B cell (primary cell): ENCODE data around the gene PLA2G4E. TPM values are rescaled to one million over a fixed set of nuclear protein-coding genes. Genes with fewer than 3 reads are reported as not detected.

Experiments used
- ATAC-seq: fragments of 200-7000 bp; cut with Tn5 transposase; one replicate; pipeline ENCODE4 v1.10.0; 2021; ENCODE audit warnings: low read depth, mild to moderate bottlenecking, moderate number of reproducible peaks, moderate library complexity
- CTCF ChIA-PET: fragments of 350-600 bp; sonication (Branson Sonifier 250); formaldehyde crosslinking; loops from one replicate; lab custom pipeline; 2021; ENCODE audit warnings: antibody characterized with exemption, inconsistent platforms; lab: Charles Lee
- POLR2A ChIA-PET: fragments of 350-600 bp; sonication (Branson Sonifier 250); formaldehyde crosslinking; loops from one replicate; lab custom pipeline; 2021; ENCODE audit warnings: antibody characterized with exemption; lab: Charles Lee
- DNase-seq: peaks from one replicate; pipeline ENCODE4 v3.0.0; 2013
- H2AFZ ChIP-seq: 2 replicates; pipeline ENCODE4 v1.6.1; 2012; ENCODE audit warnings: mild to moderate bottlenecking, low read depth, low read length; ENCODE audit not compliant: insufficient read depth, poor library complexity, severe bottlenecking
- H3K27ac ChIP-seq, 2 donors: 1 replicate in 1 of 2; 2 replicates in 1 of 2; pipeline ENCODE4 v1.5.1; 2012 to 2013; ENCODE audit warnings: low read length in 2 of 2, mild to moderate bottlenecking in 2 of 2, moderate library complexity in 1 of 2
- H3K27me3 ChIP-seq, 4 experiments: fragments of 200-600 bp in 1 of 4; sonication (generic) in 1 of 4; replicated peaks in 1 of 4; 1 replicate in 2 of 4; 2 replicates in 2 of 4; pipeline versions ENCODE4 v1.6.1 to v1.7.0; 2013 to 2016; ENCODE audit warnings: low read length in 3 of 4, mild to moderate bottlenecking in 2 of 4, mixed read lengths in 1 of 4, moderate library complexity in 1 of 4; ENCODE audit not compliant: insufficient read depth in 4 of 4, control insufficient read depth in 3 of 4; ENCODE audit errors: control extremely low read depth in 1 of 4
- H3K36me3 ChIP-seq, 2 experiments: replicated peaks in 1 of 2; 1 replicate in 1 of 2; 2 replicates in 1 of 2; pipeline versions ENCODE4 v1.6.1 to v1.7.1; 2013; ENCODE audit warnings: low read length in 1 of 2; ENCODE audit not compliant: insufficient read depth in 2 of 2, control insufficient read depth in 1 of 2; ENCODE audit errors: control extremely low read depth in 1 of 2, extremely low read depth in 1 of 2
- H3K4me1 ChIP-seq, 2 donors: fragments of 200-600 bp in 1 of 2; sonication (generic) in 1 of 2; 1 replicate in 1 of 2; 2 replicates in 1 of 2; pipeline versions ENCODE4 v1.5.1 to v1.6.1; 2013 to 2017; ENCODE audit warnings: low read length in 2 of 2; ENCODE audit not compliant: control insufficient read depth in 2 of 2, insufficient read depth in 2 of 2
- H3K4me2 ChIP-seq: replicated peaks from 2 replicates; pipeline ENCODE3; 2012; ENCODE audit warnings: mild to moderate bottlenecking, low read depth, low read length; ENCODE audit not compliant: poor library complexity, severe bottlenecking
- H3K4me3 ChIP-seq, 5 experiments: fragments of 200-600 bp in 1 of 5; sonication (generic) in 1 of 5; 1 replicate in 3 of 5; 2 replicates in 2 of 5; pipeline versions ENCODE4 v1.5.1 to v1.7.0; 2011 to 2016; ENCODE audit warnings: low read length in 4 of 5, mild to moderate bottlenecking in 4 of 5, low read depth in 2 of 5, control low read depth in 1 of 5, moderate library complexity in 1 of 5; ENCODE audit not compliant: insufficient read depth in 1 of 5; ENCODE audit errors: control extremely low read depth in 1 of 5, extremely low read depth in 1 of 5
- H3K79me2 ChIP-seq: fragments of 200-600 bp; sonication (generic); one replicate; pipeline ENCODE4 v1.6.0; 2016; ENCODE audit warnings: low read length; ENCODE audit not compliant: control insufficient read depth, insufficient read depth
- H3K9ac ChIP-seq: fragments of 200-600 bp; sonication (generic); 2 replicates; pipeline ENCODE4 v1.6.1; 2017; ENCODE audit warnings: mild to moderate bottlenecking, low read length, moderate library complexity
- H3K9me3 ChIP-seq, 3 donors: one replicate each; pipeline versions ENCODE4 v1.6.1 to v1.7.1; 2013; ENCODE audit warnings: low read length in 2 of 3; ENCODE audit not compliant: control insufficient read depth in 2 of 3, insufficient read depth in 1 of 3; ENCODE audit errors: control extremely low read depth in 1 of 3
- H4K20me1 ChIP-seq: 2 replicates; pipeline ENCODE4 v1.6.0; 2012; ENCODE audit warnings: mild to moderate bottlenecking, low read length; ENCODE audit not compliant: insufficient read depth, control insufficient read depth, poor library complexity, severe bottlenecking
- H3K27ac Mint-ChIP-seq: one replicate; pipeline ENCODE4 v1.8.0; 2021; ENCODE audit warnings: mixed read lengths
- H3K27me3 Mint-ChIP-seq: one replicate; pipeline ENCODE4 v1.8.0; 2021; ENCODE audit warnings: mixed read lengths
- H3K4me1 Mint-ChIP-seq: one replicate; pipeline ENCODE4 v1.8.0; 2021; ENCODE audit warnings: mixed read lengths
- H3K4me3 Mint-ChIP-seq: one replicate; pipeline ENCODE4 v1.8.0; 2021; ENCODE audit warnings: mixed read lengths
- H3K9me3 Mint-ChIP-seq: one replicate; pipeline ENCODE4 v1.8.0; 2022; ENCODE audit warnings: mixed read lengths; ENCODE audit not compliant: insufficient read depth
- CTCF ChIP-seq: fragments of 200-600 bp; IDR thresholded peaks from one replicate; pipeline ENCODE4 v1.8.0; 2022; ENCODE audit warnings: antibody characterized with exemption, mild to moderate bottlenecking
- EZH2 ChIP-seq: IDR thresholded peaks from 2 replicates; pipeline ENCODE4 v1.6.1; 2012; ENCODE audit warnings: borderline replicate concordance, low read depth, mild to moderate bottlenecking, moderate library complexity, low read length; ENCODE audit not compliant: insufficient read depth, poor library complexity, severe bottlenecking
- WGBS: methylation state at CpG from one replicate; pipeline ENCODE4 v1.1.5; 2013; ENCODE audit warnings: missing lambda C conversion rate; ENCODE audit not compliant: insufficient coverage; 5-methylcytosine and 5-hydroxymethylcytosine counted together
- intact Hi-C: fragments of 100-400 bp; cut with micrococcal nuclease; formaldehyde crosslinking; loops from one replicate; pipeline ENCODE4 v1.10.0; 2022
- polyA plus RNA-seq: library from polyadenylated mRNA; depleted of rRNA; stranded (reverse); fragments of >200 nt; gene quantifications from 2 replicates; pipeline ENCODE4 v1.2.3, GENCODE V29; 2012
- total RNA-seq, 2 donors: library from RNA; stranded (reverse); fragments of 120-200 nt in 1 of 2; gene quantifications; 1 replicate in 1 of 2; 2 replicates in 1 of 2; pipeline versions ENCODE4 v1.2.3 to v1.2.4, GENCODE V29; 2013 to 2022

Gene PLA2G4E
- total and polyA plus RNA-seq, 2 donors (not counting 1 experiment from before 2014, with no cell fraction given), result not detected

- Mint-ChIP-seq H3K9me3 (no peaks in the 10 kb centered on the region), H3K27me3 (peaks cover 31% of the 10 kb centered on the region), H3K27ac (no peak overlapping the region), H3K4me1 (peaks cover 9% of the 10 kb centered on the region), H3K4me3 (peak overlapping the region; percentile 4)
- ChIA-PET POLR2A (no interaction called here), CTCF (interaction anchor here (0.7 to 5.0 kb wide), 6 partner anchors 21 to 284 kb away, joined by 3 to 88 read pairs (median 3); partner anchors contain the start of gene MAPKBP1)
- Histone ChIP-seq H3K4me2 (peak overlapping the region; percentile 61), H4K20me1 (no peaks in the 10 kb centered on the region), H3K27ac (no peak overlapping the region), H3K36me3 (no peaks in the 10 kb centered on the region), H3K9me3 (no peaks in the 10 kb centered on the region), H3K4me3 (peak overlapping the region in 4 of 5 experiments; percentile 15 to 39 (median 28)), H3K4me1 (peaks cover 7% of the 10 kb centered on the region in 2 donors), H3K27me3 (peaks cover 0 to 26% (median 13%) of the 10 kb centered on the region in 4 experiments), H2AFZ (peak overlapping the region; percentile 60), H3K9ac (peak overlapping the region; percentile 24), H3K79me2 (no peaks in the 10 kb centered on the region)
- ATAC-seq, result peak; percentile 68
- WGBS, result 23% methylated on average over 34 of the region's 37 CpGs
- intact Hi-C loops, result no loop called here
- TF ChIP-seq CTCF, result peak; percentile 20
- no peak for TF ChIP-seq EZH2
- DNase-seq, result peak; percentile 58
Observed at GRCh38 chr15:42056934-42057798, 36.3 kb upstream of the PLA2G4E start.

GRCh38 chr15:42053914-42054313, 33.1 kb upstream of the PLA2G4E start:
- Mint-ChIP-seq H3K9me3 (no peaks in the 10 kb centered on the region), H3K4me1 (peaks cover 6% of the 10 kb centered on the region), H3K27me3 (peaks cover 34% of the 10 kb centered on the region), H3K27ac (no peak overlapping the region), H3K4me3 (no peak overlapping the region)
- ATAC-seq (no peak), DNase-seq (no peak)
- Histone ChIP-seq H3K36me3 (no peaks in the 10 kb centered on the region), H3K27me3 (peaks cover 0 to 26% (median 10%) of the 10 kb centered on the region in 4 experiments), H2AFZ (no peak overlapping the region), H3K79me2 (no peaks in the 10 kb centered on the region), H3K4me3 (no peak overlapping the region), H4K20me1 (no peaks in the 10 kb centered on the region), H3K9ac (no peak overlapping the region), H3K4me1 (peaks cover 7% of the 10 kb centered on the region in 2 donors), H3K9me3 (no peaks in the 10 kb centered on the region), H3K4me2 (no peak overlapping the region), H3K27ac (no peak overlapping the region)
- ChIA-PET POLR2A (no interaction called here), CTCF (interaction anchor here (0.5 to 5.0 kb wide), 5 partner anchors 9 to 541 kb away, joined by 3 to 88 read pairs (median 4); no protein-coding TSS in a partner anchor)
- WGBS, result 100% methylated on average over 1 of the region's 2 CpGs
- intact Hi-C loops, result no loop called here
- no peak for TF ChIP-seq EZH2
- no peak for TF ChIP-seq CTCF
